ENCODE results near the gene ZBP1.

Gene ZBP1

GRCh38 chr20:57587278-57587988 is 32.8 kb downstream of the ZBP1 start:
- no peak for DNase-seq (ENCODE audit: low read depth in 1 of 2, low spot score in 1 of 2)

- DNase-seq (ENCODE audit: low read depth in 1 of 2, low spot score in 1 of 2): no peak
Observed at GRCh38 chr20:57586943-57587277, 33.3 kb downstream of the ZBP1 start.

DNA sequence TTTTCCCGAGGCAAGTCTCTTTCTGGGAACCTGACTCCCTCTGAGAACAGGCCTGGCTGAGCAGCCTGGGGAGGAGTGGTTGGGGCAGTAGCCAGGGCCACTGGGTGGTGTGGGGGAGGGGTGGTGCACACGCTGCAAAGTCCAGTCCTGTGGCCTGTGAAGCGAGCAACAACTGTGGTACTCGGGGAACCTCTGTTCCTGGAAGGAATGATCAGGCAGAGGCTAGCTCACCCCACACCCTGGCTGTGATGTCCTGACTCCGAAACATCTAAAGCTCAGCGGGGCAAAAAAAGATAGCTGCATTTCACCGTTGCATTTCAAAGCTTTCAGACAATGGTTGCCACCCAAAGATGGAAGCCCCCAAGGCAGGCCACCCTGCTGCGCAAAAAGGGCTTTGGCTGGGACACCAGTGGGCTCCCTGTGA is 33.8 kb downstream of the ZBP1 start:
- DNase-seq (ENCODE audit: low read depth in 1 of 2, low spot score in 1 of 2): no peak

GRCh38 chr20:57585466-57586213 is 34.6 kb downstream of the ZBP1 start:
- no peak for DNase-seq (ENCODE audit: low read depth in 1 of 2, low spot score in 1 of 2)

- no peak for DNase-seq (ENCODE audit: low read depth in 1 of 2, low spot score in 1 of 2)
Observed at GRCh38 chr20:57584768-57585461, 35.3 kb downstream of the ZBP1 start.

GRCh38 chr20:57583289-57584257 is 36.7 kb downstream of the ZBP1 start:
- DNase-seq (ENCODE audit: low read depth in 1 of 2, low spot score in 1 of 2): no peak

- no peak for DNase-seq (ENCODE audit: low read depth in 1 of 2, low spot score in 1 of 2)
Observed at GRCh38 chr20:57582432-57583288, 37.6 kb downstream of the ZBP1 start.

GRCh38 chr20:57582029-57582378 is 38.2 kb downstream of the ZBP1 start:
- no peak for DNase-seq (ENCODE audit: low read depth in 1 of 2, low spot score in 1 of 2)

DNA sequence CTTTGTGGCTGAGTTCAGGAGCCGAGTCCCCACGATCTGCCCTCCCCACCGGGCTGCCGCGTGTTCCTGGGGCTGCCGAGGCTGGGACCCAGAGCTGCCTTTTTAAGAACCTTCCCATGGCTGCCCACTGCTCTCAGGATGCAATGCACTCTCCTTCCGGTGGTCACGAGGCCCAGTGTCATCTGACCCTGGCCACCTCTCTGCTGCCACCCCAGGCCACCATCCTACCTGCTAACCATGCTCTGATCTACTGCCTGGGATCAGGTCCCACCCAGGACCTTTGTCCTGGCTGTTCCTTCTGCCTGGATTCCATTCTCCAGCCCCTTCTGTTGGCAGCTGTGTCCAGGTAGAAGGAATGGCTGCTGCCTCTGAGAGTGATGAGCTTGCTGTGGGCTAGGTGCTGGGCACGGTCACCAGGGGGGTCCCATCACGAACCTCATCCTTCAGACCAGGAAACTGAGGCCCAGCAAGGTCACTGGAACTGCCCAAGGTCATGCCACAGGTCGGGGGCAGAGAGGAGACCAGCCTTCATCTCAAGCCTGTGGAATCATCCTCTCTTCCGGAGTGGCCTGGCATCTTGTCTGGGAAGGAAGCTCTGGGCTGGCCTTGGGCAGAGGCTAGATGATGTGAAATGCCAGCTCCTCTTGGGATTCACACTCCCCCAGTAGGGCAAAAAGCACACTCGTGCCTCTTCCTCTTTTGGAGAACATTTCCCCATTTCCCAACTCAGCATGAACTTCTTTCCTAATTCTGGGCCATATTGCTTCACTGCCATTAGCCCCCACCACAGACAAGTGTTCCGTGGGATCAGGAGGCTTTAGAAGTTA is 38.8 kb downstream of the ZBP1 start:
- DNase-seq (ENCODE audit: low read depth in 1 of 2, low spot score in 1 of 2): no peak

DNA sequence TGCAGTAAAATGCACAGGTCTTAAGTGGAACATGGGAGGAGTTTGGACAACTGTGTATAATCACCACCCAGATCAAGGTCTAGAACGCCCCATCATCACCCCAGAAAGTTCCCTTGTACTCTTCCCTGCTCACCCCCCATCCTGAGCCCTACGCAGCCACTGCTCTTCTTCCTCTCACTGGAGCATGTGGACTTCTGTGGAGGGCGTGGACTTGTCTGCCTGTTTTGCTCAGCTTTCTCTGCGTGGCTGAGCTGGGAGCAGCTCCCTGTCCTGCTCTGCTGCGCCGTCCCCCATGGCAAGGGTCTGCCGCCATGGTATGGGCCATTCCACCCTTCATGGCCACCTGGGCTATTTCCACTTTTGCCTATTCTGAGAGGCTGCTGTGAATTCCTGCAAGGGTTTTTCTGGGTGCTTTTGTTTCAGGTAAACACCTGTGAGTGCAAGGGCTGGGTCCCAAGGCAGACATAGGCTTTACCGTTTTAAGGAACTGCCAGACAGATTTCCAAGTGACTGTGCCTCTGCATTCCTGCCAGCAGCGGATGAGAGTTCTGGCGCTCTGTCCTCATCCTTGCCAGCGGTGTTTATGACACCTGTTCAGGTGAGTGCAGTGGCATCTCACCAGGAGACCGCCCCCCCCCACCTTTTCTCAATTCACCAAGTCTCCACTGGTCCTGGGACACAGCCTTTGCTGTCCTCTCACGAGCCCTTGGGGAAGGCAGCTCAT is 39.6 kb downstream of the ZBP1 start:
- no peak for DNase-seq (ENCODE audit: low read depth in 1 of 2, low spot score in 1 of 2)

- no peak for DNase-seq (ENCODE audit: low read depth in 1 of 2, low spot score in 1 of 2)
Observed at GRCh38 chr20:57579898-57580447, 40.3 kb downstream of the ZBP1 start.

- no peak for DNase-seq (ENCODE audit: low read depth in 1 of 2, low spot score in 1 of 2)
Observed at GRCh38 chr20:57579331-57579897, 40.8 kb downstream of the ZBP1 start.

- no peak for DNase-seq (ENCODE audit: low read depth in 1 of 2, low spot score in 1 of 2)
Observed at GRCh38 chr20:57578476-57579165, 41.6 kb downstream of the ZBP1 start.

GRCh38 chr20:57577679-57578475 is 42.3 kb downstream of the ZBP1 start:
- no peak for DNase-seq (ENCODE audit: low read depth in 1 of 2, low spot score in 1 of 2)

DNA sequence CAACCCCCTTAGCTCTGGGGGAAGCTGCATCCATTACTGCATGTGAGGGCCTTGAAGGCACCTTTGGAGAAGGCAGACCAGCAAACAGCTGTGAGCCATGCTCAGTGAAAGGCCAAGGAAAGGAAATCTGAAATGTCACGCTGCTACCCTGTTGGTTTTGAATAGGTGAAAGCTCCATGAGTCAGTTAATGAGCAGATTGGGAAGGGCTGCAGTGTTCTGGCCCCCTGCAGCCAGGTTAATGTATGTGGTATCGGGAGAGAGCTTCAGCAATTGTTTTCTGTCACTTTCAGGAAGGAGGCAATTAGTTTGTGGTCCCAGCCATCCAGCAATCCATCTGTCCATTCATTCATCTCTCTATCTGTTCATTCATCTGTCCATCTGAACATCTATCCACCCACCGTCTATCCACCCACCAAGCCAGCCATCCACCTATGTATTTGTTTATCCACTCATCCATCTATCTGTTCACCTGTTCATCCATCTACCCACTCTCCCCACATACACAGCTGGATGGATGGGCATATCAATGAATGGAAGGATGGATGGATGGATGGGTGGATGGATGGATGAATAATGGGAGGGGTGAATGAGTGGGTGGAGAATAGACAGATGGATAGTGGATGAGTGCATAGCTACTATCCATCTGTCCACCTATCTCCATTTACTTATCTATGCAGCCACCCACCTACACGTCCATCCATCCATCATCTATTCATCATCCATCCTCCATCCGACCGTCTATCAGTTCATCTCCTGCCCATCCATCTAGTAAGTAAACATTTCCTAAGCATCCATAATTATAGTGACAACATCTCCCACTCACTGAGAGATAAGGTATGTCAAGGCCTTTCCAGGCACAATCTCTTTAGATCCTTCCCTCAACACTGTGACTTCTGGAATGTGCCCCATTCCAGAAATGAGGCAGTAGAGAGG is 43.3 kb downstream of the ZBP1 start:
- DNase-seq (ENCODE audit: low read depth in 1 of 2, low spot score in 1 of 2): no peak

DNA sequence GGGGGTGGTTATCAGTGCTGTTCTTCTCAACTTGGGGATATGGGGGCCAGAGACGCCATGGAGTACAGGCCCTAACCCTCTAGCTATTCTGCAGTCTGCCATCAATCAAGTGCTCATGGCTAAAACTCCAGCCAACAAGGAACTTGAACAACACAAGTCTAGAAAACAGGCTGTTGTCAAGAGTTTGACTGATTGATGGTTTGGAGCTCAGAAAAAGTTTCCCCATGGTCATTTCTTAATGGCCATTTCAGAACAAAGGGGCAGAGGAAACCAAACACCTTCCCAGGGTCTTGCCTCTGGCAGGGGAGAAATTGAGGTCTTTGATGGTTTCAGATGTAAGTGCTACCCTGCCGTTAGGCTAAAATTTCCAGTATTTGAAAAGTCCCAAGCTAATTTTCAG is 44.2 kb downstream of the ZBP1 start:
- DNase-seq (ENCODE audit: low read depth in 1 of 2, low spot score in 1 of 2): no peak

Measured in activated CD4-positive, alpha-beta T cell treated with anti-CD3 and anti-CD28 coated beads, Interleukin-2, amount 50 U/mL, for 24 hours (primary cell).